Urinary bladder (tissue), 4 donors: ENCODE measurements around the gene CAPN10. TPM values are rescaled to one million over a fixed set of nuclear protein-coding genes. Genes with fewer than 3 reads are reported as not detected.
"Not testable (repeated sequence)": the region's sequence is repeated elsewhere in the genome, so short reads cannot be mapped to it uniquely, and the experiment has no call there.

ENCODE experiments used
- DNase-seq: peaks from one replicate; pipeline ENCODE4 v3.0.0-alpha.2; 2015; ENCODE audit errors: extremely low spot score
- H3K27ac ChIP-seq: one replicate; pipeline ENCODE4 v1.5.1; 2013; ENCODE audit warnings: low read depth, mild to moderate bottlenecking, moderate library complexity
- H3K36me3 ChIP-seq: one replicate; pipeline ENCODE4 v1.6.1; 2013; ENCODE audit warnings: mild to moderate bottlenecking, moderate library complexity; ENCODE audit not compliant: insufficient read depth
- H3K4me1 ChIP-seq: one replicate; pipeline ENCODE4 v1.6.1; 2013; ENCODE audit warnings: mild to moderate bottlenecking, moderate library complexity; ENCODE audit not compliant: insufficient read depth
- H3K4me3 ChIP-seq: one replicate; pipeline ENCODE4 v1.5.1; 2013; ENCODE audit warnings: low read depth, low read length
- WGBS: extraction: QIAGEN DNeasy Blood & Tissue Kit; methylation state at CpG from one replicate; pipeline ENCODE4 v1.1.7; 2013; 5-methylcytosine and 5-hydroxymethylcytosine counted together
- polyA plus RNA-seq: library from polyadenylated mRNA; stranded (reverse); fragments of 200-250 nt; gene quantifications from one replicate; pipeline ENCODE4 v1.2.3, GENCODE V29; 2013
- total RNA-seq: library from RNA; depleted of rRNA; stranded (reverse); fragments of >200 nt; gene quantifications from one replicate; pipeline ENCODE4 v1.2.3, GENCODE V29; 2014
- donor health status: healthy with polysubstance abuse.
- donor health status: healthy.

Gene CAPN10
- total and polyA plus RNA-seq, 2 donors, result 13.6 to 23.3 TPM

DNA sequence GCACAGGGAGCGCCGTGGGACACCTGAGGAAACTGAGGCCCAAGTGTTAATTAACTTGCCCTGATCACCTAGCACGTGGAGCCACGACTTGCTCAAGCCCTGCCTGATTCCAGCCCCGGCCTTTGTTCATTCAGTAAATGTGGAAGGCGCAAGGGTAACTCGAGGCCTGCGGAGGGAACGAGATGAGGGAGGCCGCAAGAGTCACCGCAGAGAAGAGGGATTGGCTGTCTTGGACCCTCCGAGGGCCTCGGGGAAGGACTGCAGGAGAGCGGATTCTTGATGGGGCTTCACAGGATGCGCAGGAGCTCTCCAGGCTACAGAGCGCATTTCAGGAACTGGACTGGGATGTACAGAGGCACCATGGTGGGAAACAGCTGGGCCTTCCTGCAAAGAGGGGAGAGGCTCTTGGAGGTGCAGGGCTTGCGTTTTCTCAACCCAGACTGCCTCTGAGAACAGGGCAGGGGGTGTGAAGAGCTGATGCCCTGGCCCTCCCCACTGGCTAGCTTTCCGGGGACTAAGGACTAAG, 28.2 kb upstream of the CAPN10 start:
- DNase-seq, result no peak
- no peaks in the 10 kb centered on the region for H3K36me3 ChIP-seq
- H3K4me1 ChIP-seq, result no peaks in the 10 kb centered on the region
- 77% methylated on average over 18 of the region's 18 CpGs for WGBS
- no peak overlapping the region for H3K4me3 ChIP-seq
- no peak overlapping the region for H3K27ac ChIP-seq

GRCh38 chr2:240559286-240559685, 27.2 kb upstream of the CAPN10 start:
- DNase-seq, result no peak
- 88% methylated on average over 3 of the region's 3 CpGs for WGBS
- Histone ChIP-seq H3K36me3 (no peaks in the 10 kb centered on the region), H3K27ac (no peak overlapping the region), H3K4me1 (no peaks in the 10 kb centered on the region), H3K4me3 (no peak overlapping the region)

- under 1% methylated on average over 39 of the region's 39 CpGs for WGBS
- H3K27ac ChIP-seq, result peak within 1 kb of the TSS; percentile 97
- peak; percentile 37 for DNase-seq
- peak within 1 kb of the TSS; percentile 84 for H3K4me3 ChIP-seq
- H3K4me1 ChIP-seq, result no peaks in the 10 kb centered on the region
- H3K36me3 ChIP-seq, result no peaks in the 10 kb centered on the region
Observed at GRCh38 chr2:240560084-240560479, 26.5 kb upstream of the CAPN10 start, which contains the start of gene DUSP28. DUSP28 (plus strand) TSS chr2:240560357; CDS start chr2:240560685, 328 bp downstream.

- under 1% methylated on average over 101 of the region's 101 CpGs for WGBS
- no peaks in the 10 kb centered on the region for H3K4me1 ChIP-seq
Observed at GRCh38 chr2:240560480-240561324, 25.8 kb upstream of the CAPN10 start.

DNA sequence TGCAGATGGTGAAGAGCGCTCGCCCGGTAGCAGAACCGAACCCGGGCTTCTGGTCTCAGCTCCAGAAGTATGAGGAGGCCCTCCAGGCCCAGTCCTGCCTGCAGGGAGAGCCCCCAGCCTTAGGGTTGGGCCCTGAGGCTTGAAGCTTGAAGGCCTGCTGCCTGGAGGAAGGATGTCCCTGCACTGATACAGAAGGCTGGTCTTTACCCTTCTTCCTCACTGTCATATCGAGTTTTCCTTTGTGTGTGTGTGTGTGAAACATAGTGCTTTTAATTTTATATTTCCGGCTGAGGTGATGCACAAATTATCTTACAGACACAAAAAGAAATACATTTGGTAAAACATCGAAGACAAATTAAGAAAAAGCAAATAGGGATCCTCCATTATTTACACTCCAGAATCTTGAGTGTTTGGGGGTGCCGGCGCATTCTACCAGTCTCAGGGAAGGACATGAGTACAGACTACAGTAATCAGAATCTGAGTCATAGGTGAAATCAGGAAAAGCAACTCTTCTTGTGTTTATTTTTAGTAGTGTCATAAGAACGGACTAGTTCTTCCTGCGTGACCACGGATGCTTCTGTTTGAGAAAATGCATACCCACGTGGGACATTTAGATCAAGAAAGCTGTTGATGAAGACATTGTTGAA, 25.1 kb upstream of the CAPN10 start:
- H3K36me3 ChIP-seq, result no peaks in the 10 kb centered on the region
- H3K4me3 ChIP-seq, result peak overlapping the region; percentile 34
- no peaks in the 10 kb centered on the region for H3K4me1 ChIP-seq
- H3K27ac ChIP-seq, result peak overlapping the region; percentile 95
- no peak for DNase-seq
- 29% methylated on average over 14 of the region's 14 CpGs for WGBS

More at GRCh38 chr2:240560480-240561324, 25.8 kb upstream of the CAPN10 start:
- Histone ChIP-seq H3K36me3 (no peaks in the 10 kb centered on the region), H3K4me3 (peak overlapping the region; percentile 84), H3K27ac (peak overlapping the region; percentile 97)
- DNase-seq, result peak; percentile 96

GRCh38 chr2:240563231-240563630, 23.3 kb upstream of the CAPN10 start:
- H3K36me3 ChIP-seq, H3K27ac ChIP-seq, H3K4me1 ChIP-seq, H3K4me3 ChIP-seq, DNase-seq: not testable (repeated sequence)
- 97% methylated on average over 17 of the region's 17 CpGs for WGBS

DNA sequence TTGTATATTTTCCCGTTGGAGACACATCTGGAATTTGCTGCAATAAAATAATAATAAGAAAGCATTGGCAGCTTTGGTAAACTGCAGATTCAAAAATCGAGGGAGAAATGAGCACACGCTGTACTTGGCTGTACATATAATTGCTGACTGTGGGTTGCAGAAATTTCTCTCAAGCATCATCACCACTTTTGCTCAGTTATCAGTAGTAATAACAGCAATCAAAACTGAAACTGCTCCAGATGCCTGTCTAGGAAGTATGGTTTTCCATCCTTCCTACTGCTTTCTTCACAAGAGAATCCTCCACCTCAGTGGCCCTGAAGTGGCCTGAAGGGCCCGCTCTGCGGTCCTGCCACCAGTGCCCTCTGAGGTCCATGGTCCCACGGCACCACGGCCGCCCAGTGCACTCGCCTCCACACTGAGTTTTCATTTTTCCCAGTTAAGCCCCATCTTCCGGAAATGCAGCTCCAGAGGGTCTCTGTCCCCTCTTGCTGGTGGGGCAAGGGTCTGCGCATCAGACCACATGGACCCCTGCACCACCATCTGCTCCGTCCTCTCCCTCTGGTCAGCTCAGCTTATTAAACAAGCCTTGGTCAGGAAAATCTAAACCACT, 22.5 kb upstream of the CAPN10 start:
- H3K4me1 ChIP-seq, result peaks cover 2% of the 10 kb centered on the region
- H3K27ac ChIP-seq, result no peak overlapping the region
- 92% methylated on average over 12 of the region's 12 CpGs for WGBS
- no peak overlapping the region for H3K4me3 ChIP-seq
- H3K36me3 ChIP-seq, result no peaks in the 10 kb centered on the region
- no peak for DNase-seq

- H3K27ac ChIP-seq, result peak overlapping the region; percentile 46
- no peaks in the 10 kb centered on the region for H3K36me3 ChIP-seq
- 81% methylated on average over 10 of the region's 10 CpGs for WGBS
- peaks cover 2% of the 10 kb centered on the region for H3K4me1 ChIP-seq
- no peak for DNase-seq
- no peak overlapping the region for H3K4me3 ChIP-seq
Observed at GRCh38 chr2:240564561-240565332, 21.8 kb upstream of the CAPN10 start.

DNA sequence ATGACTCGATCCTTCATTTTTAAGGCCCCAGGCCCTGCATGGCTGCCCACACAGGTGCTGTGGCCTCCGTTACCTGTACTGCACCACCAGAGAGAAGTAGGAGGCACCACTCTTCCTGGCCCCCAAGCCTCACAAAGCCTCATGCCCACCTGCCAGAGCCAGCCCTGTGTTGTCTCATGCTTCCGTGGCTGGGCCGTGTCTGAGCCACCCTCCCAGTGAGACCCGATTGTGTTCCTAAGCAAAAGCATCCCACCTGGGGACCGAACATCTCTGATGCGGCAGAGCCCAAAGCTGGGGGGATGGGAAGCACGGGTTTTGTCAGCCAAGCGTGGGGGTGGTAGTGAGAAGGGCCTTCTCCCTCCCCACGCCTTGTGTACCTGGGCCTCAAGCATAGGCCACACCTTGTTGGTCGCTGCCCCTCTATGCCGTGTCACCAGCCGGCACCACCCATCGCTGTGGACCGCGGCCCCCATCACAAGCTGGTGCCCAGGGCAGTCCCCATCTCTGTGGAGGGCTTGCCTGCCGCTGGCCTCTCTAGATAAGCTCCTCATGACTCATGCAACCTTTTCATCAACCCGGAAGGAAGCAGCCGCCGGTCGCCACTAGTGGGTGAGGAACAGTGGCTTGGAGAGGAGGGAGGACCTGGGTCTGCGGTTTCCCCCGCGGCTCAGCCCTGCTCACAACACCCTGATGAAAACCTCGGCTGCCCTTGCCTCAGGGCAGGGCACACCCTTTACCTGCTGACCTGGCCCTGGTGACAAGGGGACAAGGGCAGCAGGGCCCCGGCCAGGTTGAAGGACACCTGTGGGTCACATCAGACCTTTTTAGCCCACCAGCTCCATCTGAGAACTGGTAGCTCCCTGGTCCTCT, 21.0 kb upstream of the CAPN10 start:
- peak; percentile 35 for DNase-seq
- no peak overlapping the region for H3K4me3 ChIP-seq
- WGBS, result 55% methylated on average over 26 of the region's 26 CpGs
- peak overlapping the region; percentile 77 for H3K27ac ChIP-seq
- H3K4me1 ChIP-seq, result peaks cover 2% of the 10 kb centered on the region
- H3K36me3 ChIP-seq, result no peaks in the 10 kb centered on the region

DNA sequence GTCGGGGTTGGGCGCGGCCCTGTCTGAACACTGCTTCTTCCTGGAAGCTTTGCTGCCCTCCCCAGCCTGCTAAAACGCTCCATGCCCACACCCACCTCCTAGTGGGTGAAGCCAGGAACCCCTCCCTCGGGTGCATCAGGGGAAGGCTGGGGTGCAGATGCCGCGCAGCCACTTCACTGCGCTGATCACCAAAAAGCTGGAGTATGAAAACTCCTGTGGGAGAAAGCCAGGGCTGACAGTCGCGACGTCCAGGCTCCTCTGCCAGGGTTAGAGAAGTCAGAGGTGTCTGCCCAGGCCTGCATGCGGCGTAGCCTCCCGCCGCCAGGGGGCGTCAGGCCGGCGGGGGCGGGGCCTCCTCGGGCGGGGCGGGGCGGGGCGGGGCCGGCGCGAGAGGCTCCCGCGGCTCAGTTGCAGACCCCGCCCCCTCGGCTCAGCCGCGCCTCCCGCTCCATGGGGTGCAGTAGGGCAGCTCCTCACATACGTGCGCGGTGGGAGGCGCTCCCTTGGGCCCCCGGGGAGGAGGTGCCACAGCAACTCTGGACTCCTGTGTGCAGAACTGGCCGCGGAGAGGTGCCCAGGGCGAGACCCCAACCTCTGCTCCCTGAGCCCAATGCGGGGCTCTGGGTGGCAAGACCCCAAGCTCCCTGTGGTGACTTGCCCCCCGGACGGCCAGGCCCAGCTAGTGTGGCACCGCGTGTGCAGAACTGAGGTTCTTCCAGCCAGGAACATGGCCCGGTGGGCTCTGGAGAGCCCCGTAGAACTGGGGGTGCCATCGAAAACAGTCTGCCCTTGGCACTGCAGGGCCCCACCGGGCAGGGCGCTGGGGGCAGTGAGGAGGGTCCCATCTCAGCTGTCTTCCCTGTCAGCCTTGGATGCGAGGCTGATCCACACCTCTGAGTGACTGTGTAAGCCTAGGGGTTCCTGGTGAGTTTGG, 20.1 kb upstream of the CAPN10 start:
- H3K4me1 ChIP-seq, result peaks cover 2% of the 10 kb centered on the region

GRCh38 chr2:240567137-240567871, 19.2 kb upstream of the CAPN10 start:
- WGBS, result 43% methylated on average over 26 of the region's 26 CpGs
- Histone ChIP-seq H3K4me3 (peak overlapping the region; percentile 66), H3K27ac (peak overlapping the region; percentile 76), H3K36me3 (no peaks in the 10 kb centered on the region), H3K4me1 (peaks cover 2% of the 10 kb centered on the region)
- no peak for DNase-seq

More for the DNA sequence above, 20.1 kb upstream of the CAPN10 start:
- WGBS, result 8% methylated on average over 53 of the region's 53 CpGs
- Histone ChIP-seq H3K36me3 (no peaks in the 10 kb centered on the region), H3K4me3 (peak overlapping the region; percentile 8), H3K27ac (peak overlapping the region; percentile 77)
- DNase-seq, result peak; percentile 46
